ENCODE measurements around the gene ALKBH6. TPM values are rescaled to one million over a fixed set of nuclear protein-coding genes. Genes with fewer than 3 reads are reported as not detected.

The ALKBH6 gene
- total RNA-seq, 1 experiment from 2014 or later = 17.1 TPM

DNA sequence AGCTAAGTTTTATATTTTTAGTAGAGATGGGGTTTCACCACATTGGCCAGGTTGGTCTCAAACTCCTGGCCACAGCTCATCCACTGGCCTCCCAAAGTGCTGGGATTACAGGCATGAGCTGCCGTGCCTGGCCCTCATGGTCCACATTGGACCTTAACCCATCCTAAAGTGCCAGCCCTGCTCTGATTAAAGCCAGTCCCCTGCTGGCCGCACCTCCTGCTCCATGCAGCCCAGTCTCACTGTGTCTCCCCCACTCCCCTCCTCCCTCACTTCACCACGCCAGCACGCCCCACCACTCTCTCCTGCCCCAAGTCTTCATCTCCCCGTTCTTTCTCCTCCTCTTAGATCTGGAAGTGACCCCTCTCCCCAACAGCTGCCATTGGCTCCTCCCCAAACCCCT lies 35.7 kb downstream of the ALKBH6 start:
- Histone ChIP-seq H3K27ac (no peak overlapping the region), H3K4me3 (no peak overlapping the region), H3K36me3 (no peaks in the 10 kb centered on the region), H3K4me1 (replicated peaks) (no peaks in the 10 kb centered on the region), H3K9me3 (replicated peaks) (no peaks in the 10 kb centered on the region), H3K27me3 (replicated peaks) (no peaks in the 10 kb centered on the region)
- no peak for DNase-seq (ENCODE audit: low read depth in 1 of 2, low spot score in 2 of 2)

DNA sequence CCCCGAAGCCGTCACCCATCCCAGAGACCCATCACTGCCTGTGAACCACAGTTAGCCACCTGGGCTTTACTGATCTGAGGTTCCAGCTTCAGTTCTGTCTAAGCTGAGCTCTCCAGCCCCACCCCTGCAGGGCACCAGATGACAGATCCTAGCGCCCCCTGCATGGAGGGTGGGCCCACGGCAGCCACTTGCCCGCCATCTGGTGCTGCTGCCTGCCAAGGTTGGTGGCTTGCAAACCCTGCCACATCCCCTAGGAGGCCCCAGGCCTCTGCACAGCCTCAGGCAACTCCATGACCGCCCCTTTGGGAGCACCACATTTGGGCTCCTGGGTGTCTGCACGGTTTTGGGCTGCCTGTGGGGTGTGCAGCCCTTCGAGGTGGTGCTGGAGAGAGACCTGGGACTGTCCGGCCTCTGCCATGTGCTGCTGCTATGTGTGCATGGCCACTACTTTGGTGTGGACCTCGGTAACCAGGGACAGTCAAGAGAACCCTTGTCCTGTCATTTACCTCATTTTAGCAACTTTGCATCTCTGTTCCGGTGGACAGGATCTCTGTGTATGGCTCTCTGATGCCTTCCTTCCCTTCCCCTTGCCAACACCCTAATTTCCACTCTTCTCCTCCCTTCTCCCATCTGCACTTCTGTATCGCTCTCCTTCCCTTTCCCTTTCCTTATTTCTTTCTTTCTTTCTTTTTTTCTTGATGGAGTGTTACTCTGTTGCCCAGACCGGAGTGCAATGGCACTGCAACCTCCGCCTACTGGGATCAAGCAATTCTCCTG lies 36.4 kb downstream of the ALKBH6 start:
- H3K4me1 ChIP-seq (replicated peaks) = no peaks in the 10 kb centered on the region
- no peaks in the 10 kb centered on the region for H3K9me3 ChIP-seq (replicated peaks)
- no peaks in the 10 kb centered on the region for H3K36me3 ChIP-seq
- H3K27me3 ChIP-seq (replicated peaks) = no peaks in the 10 kb centered on the region
- H3K27ac ChIP-seq = no peak overlapping the region
- DNase-seq (ENCODE audit: low read depth in 1 of 2, low spot score in 2 of 2) = no peak
- H3K4me3 ChIP-seq = no peak overlapping the region

DNA sequence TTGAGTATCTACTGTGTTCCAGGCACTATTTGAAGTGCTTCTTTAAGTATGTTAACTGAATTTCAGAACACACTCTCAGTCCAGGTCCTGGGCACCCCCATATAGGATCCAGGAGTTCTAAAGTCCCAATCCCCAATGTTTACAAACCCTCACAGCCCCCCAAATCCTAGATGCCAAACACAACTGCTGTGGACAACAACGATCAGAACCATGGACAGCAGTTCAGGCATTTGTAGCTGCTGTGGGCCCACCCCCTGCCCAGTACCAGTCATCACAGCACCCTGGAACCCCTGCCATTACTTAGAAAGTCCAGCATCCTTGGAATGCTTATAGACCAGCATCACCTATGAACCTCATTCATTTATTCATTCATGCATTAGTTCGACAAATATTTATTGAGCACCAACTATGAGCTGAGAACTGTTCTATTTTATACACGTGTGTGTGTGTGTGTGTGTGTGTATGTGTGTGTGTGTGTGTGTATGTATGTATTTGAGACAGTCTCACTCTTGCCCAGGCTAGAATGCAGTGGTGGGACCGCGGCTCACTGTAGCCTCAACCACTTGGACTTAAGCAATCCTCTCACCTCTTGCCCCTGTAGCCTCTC lies 38.3 kb downstream of the ALKBH6 start:
- peak in 1 of 2 experiments; percentile 13 for DNase-seq (ENCODE audit: low read depth in 1 of 2, low spot score in 2 of 2)
- H3K4me1 ChIP-seq (replicated peaks) = no peaks in the 10 kb centered on the region
- no peaks in the 10 kb centered on the region for H3K36me3 ChIP-seq
- H3K9me3 ChIP-seq (replicated peaks) = no peaks in the 10 kb centered on the region
- H3K27ac ChIP-seq = no peak overlapping the region
- H3K4me3 ChIP-seq = no peak overlapping the region
- no peaks in the 10 kb centered on the region for H3K27me3 ChIP-seq (replicated peaks)

DNA sequence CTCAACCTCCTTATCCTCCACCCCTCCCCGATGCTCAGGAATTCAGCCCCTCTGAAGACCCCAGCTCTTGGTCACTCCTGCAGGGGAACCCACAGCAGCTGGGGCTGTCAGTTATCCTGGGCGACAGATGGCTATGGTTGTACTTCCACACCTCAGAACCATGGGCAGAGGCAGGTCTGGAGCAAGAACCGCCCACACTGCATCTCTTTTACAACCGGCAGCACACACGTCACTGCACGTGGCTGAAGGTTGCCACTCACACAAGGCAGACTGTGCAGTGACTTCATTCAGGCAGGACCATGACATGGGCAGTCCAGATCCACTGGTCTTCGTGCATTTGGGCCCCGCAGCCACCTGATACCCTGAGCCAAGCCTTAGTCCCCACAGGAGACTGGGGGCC lies 40.5 kb downstream of the ALKBH6 start:
- Histone ChIP-seq H3K4me1 (replicated peaks) (no peaks in the 10 kb centered on the region), H3K9me3 (replicated peaks) (no peaks in the 10 kb centered on the region), H3K27ac (no peak overlapping the region), H3K4me3 (no peak overlapping the region), H3K36me3 (no peaks in the 10 kb centered on the region), H3K27me3 (replicated peaks) (peaks cover 3% of the 10 kb centered on the region)
- DNase-seq (ENCODE audit: low read depth in 1 of 2, low spot score in 2 of 2) = no peak

DNA sequence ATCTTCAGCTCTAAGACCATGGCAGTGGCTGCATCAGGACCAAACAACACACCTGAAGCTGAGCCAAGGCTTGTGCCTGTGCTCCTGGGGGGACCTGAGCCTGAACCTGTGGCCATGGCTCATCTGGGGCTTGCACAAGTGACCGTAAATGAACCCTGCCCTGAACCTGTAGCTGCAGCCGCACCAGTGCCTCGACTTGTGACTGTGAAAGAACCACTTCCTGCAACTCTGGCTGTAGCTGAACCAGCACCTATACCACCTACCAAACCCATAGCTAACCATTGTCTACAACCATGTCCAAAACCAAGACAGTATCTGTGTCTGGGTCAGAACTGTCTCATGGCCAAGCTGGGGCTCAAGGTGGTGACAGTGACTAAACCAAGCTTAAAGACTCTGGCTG lies 47.2 kb downstream of the ALKBH6 start:
- DNase-seq (ENCODE audit: low read depth in 1 of 2, low spot score in 2 of 2) = no peak
- Histone ChIP-seq H3K36me3 (no peaks in the 10 kb centered on the region), H3K9me3 (replicated peaks) (no peaks in the 10 kb centered on the region), H3K4me3 (no peak overlapping the region), H3K4me1 (replicated peaks) (no peaks in the 10 kb centered on the region), H3K27ac (no peak overlapping the region), H3K27me3 (replicated peaks) (peaks cover 8% of the 10 kb centered on the region)

DNA sequence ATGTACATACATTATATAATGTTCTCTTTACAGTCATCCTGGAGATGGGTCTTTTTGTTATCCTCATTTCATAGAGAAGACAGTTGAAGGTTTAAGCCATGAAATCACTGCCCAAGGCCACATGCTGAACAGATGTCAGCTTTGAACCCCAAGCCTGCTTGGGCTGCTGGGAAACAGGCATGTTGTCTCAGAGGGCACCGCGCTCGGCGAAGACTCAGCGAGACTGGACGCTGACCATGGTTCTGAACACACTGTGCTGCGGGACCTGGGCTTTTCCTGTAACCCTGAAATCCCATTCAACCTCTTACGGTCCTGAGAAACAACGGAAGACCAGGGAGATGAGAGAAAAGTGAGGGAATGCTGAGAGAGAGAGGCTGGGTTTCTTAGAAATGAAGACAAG lies 50.5 kb downstream of the ALKBH6 start:
- Histone ChIP-seq H3K27me3 (replicated peaks) (peaks cover 23% of the 10 kb centered on the region), H3K4me1 (replicated peaks) (peaks cover 4% of the 10 kb centered on the region; the same call in 1 of the 2 replicates), H3K27ac (no peak overlapping the region), H3K4me3 (no peak overlapping the region), H3K9me3 (replicated peaks) (no peaks in the 10 kb centered on the region), H3K36me3 (no peaks in the 10 kb centered on the region)
- peak in 1 of 2 experiments; percentile 16 for DNase-seq (ENCODE audit: low read depth in 1 of 2, low spot score in 2 of 2)

DNA sequence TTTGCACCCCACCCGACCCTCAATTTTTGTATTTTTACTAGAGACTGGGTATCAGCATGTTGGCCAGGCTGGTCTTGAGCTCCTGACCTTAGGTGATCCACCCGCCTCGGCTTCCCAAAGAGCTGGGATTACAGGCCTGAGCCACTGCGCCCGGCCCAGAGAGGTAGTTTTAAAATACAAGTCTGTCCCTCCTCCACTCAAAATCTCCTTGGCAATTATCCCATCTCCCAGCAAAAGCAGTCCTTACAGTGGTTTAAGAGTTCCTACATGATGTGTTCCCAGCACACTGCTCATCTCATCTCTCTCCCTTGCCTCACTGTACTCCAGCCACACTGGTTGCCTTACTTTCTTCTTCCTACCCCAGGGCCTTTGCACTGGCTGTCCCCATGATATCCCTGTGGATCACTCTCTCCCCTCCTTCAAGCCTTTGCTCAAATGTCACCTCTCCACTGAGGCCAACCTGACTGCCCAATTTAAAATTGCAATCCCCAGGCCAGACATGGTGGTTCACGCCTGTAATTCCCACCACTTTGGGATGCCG lies 53.5 kb downstream of the ALKBH6 start:
- 0 out of 2 replicates have a peak, but pooled peaks cover 5% of the 10 kb centered on the region for H3K9me3 ChIP-seq (replicated peaks)
- peaks cover 28% of the 10 kb centered on the region for H3K27me3 ChIP-seq (replicated peaks)
- H3K27ac ChIP-seq = no peak overlapping the region
- H3K4me3 ChIP-seq = no peak overlapping the region
- DNase-seq (ENCODE audit: low read depth in 1 of 2, low spot score in 2 of 2) = no peak
- peaks cover 4% of the 10 kb centered on the region; the same call in 1 of the 2 replicates for H3K4me1 ChIP-seq (replicated peaks)
- no peaks in the 10 kb centered on the region for H3K36me3 ChIP-seq

DNA sequence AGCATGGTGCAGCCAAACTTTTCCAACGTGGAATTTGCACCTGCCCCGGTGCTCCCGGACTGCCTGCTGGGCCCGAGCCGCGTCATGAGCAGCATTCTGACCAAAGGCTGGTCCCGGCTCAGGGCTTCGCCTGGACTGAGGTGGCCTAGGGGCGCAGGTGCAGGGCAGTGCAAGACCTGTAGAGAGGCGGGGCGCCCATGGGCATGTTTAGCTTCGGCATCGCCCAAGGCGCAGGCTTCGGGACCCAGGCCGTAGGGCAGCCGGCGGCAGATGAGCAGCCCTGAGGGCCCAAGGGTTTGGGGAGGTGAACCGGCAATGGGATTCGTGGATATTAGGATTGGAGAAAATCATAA lies 54.1 kb downstream of the ALKBH6 start:
- 0 out of 2 replicates have a peak, but pooled peaks cover 5% of the 10 kb centered on the region for H3K9me3 ChIP-seq (replicated peaks)
- no peak overlapping the region for H3K4me3 ChIP-seq
- H3K4me1 ChIP-seq (replicated peaks) = peaks cover 4% of the 10 kb centered on the region; the same call in 1 of the 2 replicates
- no peaks in the 10 kb centered on the region for H3K36me3 ChIP-seq
- H3K27me3 ChIP-seq (replicated peaks) = peaks cover 28% of the 10 kb centered on the region
- no peak overlapping the region for H3K27ac ChIP-seq
- DNase-seq (ENCODE audit: low read depth in 1 of 2, low spot score in 2 of 2) = no peak

Other genes starting within 250 kb of the ALKBH6 start
- gene ARHGAP33, start 238.6 kb downstream of the ALKBH6 start, total RNA-seq (2014; rRNA removed; shearing (Covaris generic)) = 3.7 and 4.6 TPM in 2 replicates
- not detected in 2 replicates for gene PRODH2, start 201.4 kb downstream of the ALKBH6 start, total RNA-seq (2014; rRNA removed; shearing (Covaris generic))
- not detected in 2 replicates for gene NPHS1, start 161.7 kb downstream of the ALKBH6 start, total RNA-seq (2014; rRNA removed; shearing (Covaris generic))
- gene KIRREL2, start 157.3 kb downstream of the ALKBH6 start, total RNA-seq (2014; rRNA removed; shearing (Covaris generic)) = not detected in 2 replicates
- 11.1 and 11.6 TPM in 2 replicates for gene APLP1, start 145.6 kb downstream of the ALKBH6 start, total RNA-seq (2014; rRNA removed; shearing (Covaris generic))
- gene NFKBID, start 113.7 kb downstream of the ALKBH6 start, total RNA-seq (2014; rRNA removed; shearing (Covaris generic)) = 0.66 and 3.3 TPM in 2 replicates
- gene HCST, start 111.7 kb downstream of the ALKBH6 start, total RNA-seq (2014; rRNA removed; shearing (Covaris generic)) = 9.1 TPM in 1 of 2 replicates, not detected in the other
- gene TYROBP, start 105.9 kb downstream of the ALKBH6 start, total RNA-seq (2014; rRNA removed; shearing (Covaris generic)) = not detected in 2 replicates
- 3.8 and 5.7 TPM in 2 replicates for gene LRFN3, start 77.8 kb downstream of the ALKBH6 start, total RNA-seq (2014; rRNA removed; shearing (Covaris generic))
- 34.4 and 53.4 TPM in 2 replicates for gene SDHAF1, start 19.0 kb downstream of the ALKBH6 start, total RNA-seq (2014; rRNA removed; shearing (Covaris generic))
- gene SYNE4, start 5.4 kb downstream of the ALKBH6 start, total RNA-seq (2014; rRNA removed; shearing (Covaris generic)) = 0.26 TPM in 1 of 2 replicates, not detected in the other
- 1.5 and 2.3 TPM in 2 replicates for gene CLIP3, start 18.7 kb upstream of the ALKBH6 start, total RNA-seq (2014; rRNA removed; shearing (Covaris generic))
- 1.1 and 4.2 TPM in 2 replicates for gene THAP8, start 40.1 kb upstream of the ALKBH6 start, total RNA-seq (2014; rRNA removed; shearing (Covaris generic))
- gene WDR62, start 40.7 kb upstream of the ALKBH6 start, total RNA-seq (2014; rRNA removed; shearing (Covaris generic)) = 21.4 and 23.3 TPM in 2 replicates
- not detected in 2 replicates for gene OVOL3, start 96.9 kb upstream of the ALKBH6 start, total RNA-seq (2014; rRNA removed; shearing (Covaris generic))
- gene POLR2I, start 100.7 kb upstream of the ALKBH6 start, total RNA-seq (2014; rRNA removed; shearing (Covaris generic)) = 44.8 and 91.0 TPM in 2 replicates
- 305 and 427 TPM in 2 replicates for gene TBCB, start 101.3 kb upstream of the ALKBH6 start, total RNA-seq (2014; rRNA removed; shearing (Covaris generic))
- 241 and 466 TPM in 2 replicates for gene CAPNS1, start 125.9 kb upstream of the ALKBH6 start, total RNA-seq (2014; rRNA removed; shearing (Covaris generic))
- gene COX7A1, start 138.2 kb upstream of the ALKBH6 start, total RNA-seq (2014; rRNA removed; shearing (Covaris generic)) = not detected in 2 replicates
- gene ZNF565, start 200.5 kb upstream of the ALKBH6 start, total RNA-seq (2014; rRNA removed; shearing (Covaris generic)) = 2.4 and 17.9 TPM in 2 replicates
- gene ZNF146, start 200.9 kb upstream of the ALKBH6 start, total RNA-seq (2014; rRNA removed; shearing (Covaris generic)) = 125 and 135 TPM in 2 replicates